Raji (cell line): Measurements from ENCODE around the gene HSPB6.

Experiments used
- POLR2A ChIP-seq: IDR thresholded peaks from 2 replicates; pipeline ENCODE4 v1.6.1; 2011; ENCODE audit warnings: low read depth, low read length, control low read depth; ENCODE audit not compliant: insufficient read depth

Gene HSPB6

DNA sequence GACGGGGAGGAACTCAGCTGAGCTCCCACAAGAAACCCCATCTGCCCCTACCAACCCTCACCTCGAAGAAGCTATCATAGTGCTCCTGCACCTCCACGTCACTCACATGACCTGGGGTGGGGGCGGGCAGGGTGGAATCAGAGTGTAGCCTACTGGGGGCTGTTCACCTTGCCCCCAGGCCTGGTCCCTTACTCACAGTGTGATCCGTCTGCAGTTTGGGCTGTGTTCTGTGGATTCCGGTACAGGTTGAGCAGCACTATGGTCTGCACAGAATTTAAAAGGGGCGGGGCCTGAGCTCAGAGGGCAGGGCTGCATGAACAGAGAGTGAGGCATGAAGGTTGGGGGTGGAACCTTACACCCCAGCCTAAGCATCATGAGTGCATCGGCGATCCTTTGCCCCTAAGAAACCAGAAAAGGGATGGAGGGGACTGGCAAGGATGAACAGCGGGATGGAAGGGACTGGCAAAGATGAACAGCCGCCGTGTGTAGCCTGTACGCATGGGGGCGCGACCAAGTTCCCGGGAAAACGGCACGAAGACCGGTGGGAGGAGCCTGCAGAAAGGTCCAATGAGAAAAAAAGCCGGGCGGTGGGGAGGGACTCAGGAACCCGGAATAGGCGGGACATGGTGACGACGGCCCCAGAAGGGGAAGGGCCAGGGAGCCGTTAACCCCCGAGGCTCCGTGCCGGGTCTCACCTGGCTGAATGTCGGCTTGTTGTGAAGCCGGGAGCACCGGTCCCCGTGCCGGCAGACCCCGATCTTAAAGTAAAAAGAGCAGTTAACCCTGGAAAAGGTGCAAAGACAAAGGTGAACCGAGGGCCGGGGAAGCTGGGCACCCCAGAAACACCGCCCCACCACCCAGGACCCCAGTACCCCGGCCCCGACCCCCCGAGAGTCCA lies 12.2 kb downstream of the HSPB6 start:
- peak; percentile 88 for TF ChIP-seq POLR2A

DNA sequence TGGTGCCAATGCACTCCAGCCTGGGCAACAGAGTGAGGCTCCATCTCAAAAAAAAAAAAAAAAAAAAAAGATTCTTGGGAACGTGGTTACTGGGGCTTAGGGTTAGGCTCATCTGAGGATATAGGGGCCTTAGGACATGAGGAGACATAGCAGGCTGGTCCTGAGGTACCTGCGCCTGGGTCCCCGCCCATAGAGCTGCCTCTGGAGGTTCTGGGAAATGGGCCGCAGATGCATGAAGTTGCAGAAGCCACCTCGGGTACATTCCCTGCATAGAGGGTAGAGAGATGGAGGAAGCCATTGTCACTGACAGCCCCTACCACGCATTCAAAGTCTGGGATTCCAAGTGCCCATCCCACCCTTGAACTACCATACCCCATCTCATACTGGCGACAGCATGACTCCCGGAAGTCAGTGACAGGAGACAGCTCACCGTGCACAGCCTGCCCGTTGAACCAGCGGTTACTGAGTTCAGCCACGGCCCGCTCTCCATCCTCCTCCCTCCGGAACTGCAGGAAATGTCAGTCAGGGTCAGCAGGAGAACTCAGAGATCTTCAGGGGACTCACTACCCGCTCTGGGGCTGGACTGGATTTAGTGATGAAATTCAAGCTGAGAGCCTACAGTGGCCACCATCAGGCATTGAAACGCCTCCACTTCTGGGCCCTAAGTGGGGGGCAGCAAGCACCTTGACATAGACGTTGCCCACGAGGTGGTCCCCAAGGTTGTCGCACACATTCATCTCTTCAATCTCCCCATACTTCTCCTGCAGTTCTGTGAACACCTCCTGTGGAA lies 13.0 kb downstream of the HSPB6 start:
- no peak for TF ChIP-seq POLR2A

- peak; percentile 66 for TF ChIP-seq POLR2A
Observed at GRCh38 chr19:35742121-35742724, 14.6 kb downstream of the HSPB6 start, which contains the start of gene IGFLR1. Gene IGFLR1 (minus strand): TSS chr19:35742452. CDS start chr19:35741180, 1,272 bp downstream.

GRCh38 chr19:35741203-35741515 lies 15.7 kb downstream of the HSPB6 start:
- TF ChIP-seq POLR2A = no peak

DNA sequence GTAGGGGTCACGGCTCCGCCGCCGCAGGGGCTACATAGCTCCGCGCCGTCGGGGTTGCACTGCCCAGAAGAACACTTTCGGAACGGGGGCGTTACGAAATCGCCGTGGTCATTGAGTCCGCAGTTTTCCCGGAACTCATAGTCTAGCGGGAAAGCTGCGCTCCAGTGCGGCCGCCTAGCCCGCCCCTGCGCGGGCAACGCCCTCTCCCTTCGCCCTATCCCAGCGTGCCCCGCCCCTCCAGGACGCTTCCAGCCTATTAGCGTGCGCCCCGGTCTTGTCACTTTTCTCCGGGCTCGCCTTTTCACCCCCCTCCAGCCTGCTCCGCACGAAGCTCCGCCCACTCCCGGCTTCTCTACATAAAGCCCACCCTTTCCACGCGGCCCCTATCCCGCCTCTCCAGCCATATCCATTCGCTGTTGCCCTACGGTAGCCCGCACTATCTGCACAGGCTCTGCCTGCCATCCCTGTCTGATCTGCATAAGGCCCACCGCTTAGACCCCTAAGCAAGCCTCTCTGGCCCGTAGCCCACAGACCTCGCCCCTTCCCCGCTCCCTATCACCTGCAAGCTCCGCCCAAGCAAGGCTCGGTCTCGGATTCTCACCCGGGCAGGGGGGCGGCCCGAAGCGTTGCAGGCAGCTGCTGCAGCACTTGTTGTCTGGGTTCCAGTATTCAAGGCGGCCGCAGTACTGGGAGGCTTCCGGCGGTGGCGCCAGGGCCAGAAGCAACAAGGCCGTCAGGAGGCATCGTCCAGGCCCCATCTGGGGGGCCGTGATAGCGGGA lies 16.2 kb downstream of the HSPB6 start:
- TF ChIP-seq POLR2A = peak; percentile 93

GRCh38 chr19:35740108-35740422 lies 16.8 kb downstream of the HSPB6 start:
- no peak for TF ChIP-seq POLR2A

GRCh38 chr19:35739275-35740107 lies 17.3 kb downstream of the HSPB6 start:
- TF ChIP-seq POLR2A = no peak

DNA sequence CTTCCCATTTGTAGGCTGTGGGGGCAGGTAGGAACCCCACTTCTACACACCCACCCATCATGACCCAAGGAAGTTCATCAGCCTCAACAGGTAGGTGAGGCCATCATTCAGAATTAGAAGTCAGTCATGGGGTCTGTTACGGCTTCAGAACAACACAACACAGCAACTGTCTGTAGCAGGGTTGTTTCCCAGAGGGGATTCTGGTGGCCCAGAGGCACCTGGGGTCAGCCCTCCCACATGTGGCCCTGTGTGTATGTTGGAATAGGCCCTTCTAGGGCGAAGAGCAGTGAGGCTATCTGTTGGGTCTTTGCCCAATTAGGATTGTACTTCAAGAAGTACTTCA lies 18.0 kb downstream of the HSPB6 start:
- TF ChIP-seq POLR2A = no peak

GRCh38 chr19:35738021-35738886 lies 18.6 kb downstream of the HSPB6 start:
- TF ChIP-seq POLR2A = no peak

DNA sequence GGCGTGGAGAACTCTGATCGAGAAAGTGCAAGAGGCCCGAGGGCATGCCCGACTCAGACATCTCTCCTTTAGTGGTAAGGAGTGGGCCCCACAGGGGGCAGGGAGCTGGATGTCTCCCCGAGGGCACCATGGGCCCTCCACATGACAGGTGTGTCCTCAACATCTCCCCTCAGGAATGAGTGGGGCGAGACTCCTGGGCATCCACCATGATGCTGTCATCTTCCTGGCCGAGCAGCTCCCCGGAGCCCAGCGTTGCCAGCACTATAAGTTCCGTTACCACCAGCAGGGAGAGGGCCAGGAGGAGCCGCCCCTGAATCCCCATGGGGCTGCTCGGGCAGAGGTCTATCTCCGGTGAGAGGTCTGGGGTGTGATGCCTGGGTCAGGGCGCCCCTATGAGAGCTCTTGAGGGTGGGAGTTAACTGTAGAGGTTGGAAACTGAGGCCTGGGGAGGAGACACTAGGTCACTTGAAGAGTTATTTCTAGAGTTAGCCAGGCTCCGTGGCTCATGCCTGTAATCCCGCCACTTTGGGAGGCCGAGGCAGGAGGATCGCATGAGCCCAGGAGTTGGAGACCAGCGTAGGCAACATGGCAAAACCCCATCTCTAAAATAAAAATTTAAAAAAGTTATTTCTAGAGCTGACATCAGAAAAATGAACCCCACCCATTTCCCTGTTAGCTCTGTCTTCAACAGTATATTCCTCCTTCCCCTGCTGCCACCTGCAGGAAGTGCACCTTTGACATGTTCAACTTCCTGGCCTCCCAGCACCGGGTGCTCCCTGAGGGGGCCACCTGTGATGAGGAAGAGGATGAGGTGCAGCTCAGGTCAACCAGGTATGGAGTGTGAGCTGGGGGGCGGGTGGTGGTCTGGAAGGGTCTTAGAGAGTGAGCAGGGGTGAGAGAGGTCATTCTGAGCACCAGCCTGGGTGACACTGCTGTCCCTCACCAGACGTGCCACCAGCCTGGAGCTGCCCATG lies 19.6 kb downstream of the HSPB6 start:
- TF ChIP-seq POLR2A = no peak

DNA sequence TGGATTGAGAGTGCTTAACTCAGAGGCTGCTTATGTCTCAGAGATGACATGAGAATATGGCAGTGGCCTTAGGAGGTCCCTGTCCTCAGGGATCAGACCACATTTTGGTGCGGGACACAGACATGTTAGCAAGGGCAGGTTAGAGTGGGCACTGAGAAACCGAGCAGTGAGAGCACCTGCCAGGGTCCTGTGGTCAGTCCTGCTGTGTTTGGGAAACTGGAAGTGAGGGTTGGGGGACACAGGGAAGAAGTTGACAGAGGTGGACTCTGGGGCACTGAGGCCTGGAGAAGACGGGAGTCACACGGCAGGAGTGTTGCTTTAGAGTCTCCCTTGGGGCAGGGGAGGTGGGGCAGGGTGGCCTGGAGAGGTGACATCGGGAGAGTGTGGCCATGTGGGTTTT lies 21.9 kb downstream of the HSPB6 start:
- no peak for TF ChIP-seq POLR2A

DNA sequence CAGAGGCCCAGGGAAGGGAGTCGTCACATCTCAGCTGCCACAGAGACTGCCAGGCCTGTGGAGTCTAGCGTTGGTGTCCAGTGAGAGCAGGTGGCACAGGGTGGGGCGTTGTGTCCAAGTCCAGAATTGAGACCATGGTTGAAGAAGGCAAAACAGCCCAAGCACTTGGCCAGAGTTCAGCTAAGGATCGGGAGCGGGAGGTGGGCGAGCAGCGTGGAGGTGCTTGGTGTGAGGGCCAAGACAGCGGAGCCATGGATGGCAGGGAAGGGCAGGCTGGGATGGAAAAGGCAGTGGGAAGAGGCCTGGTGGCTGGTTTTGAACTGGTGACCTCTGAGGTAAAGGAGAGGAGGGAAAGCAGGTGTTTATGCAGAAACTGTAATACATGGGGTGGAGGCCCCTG lies 22.6 kb downstream of the HSPB6 start:
- no peak for TF ChIP-seq POLR2A
